Kidney epithelial cell (primary cell): ENCODE data around the gene ZC2HC1B. TPM values are rescaled to one million over a fixed set of nuclear protein-coding genes. Genes with fewer than 3 reads are reported as not detected.
"Not testable (repeated sequence)": the region's sequence is repeated elsewhere in the genome, so short reads cannot be mapped to it uniquely, and the experiment has no call there.

Experiments
- DNase-seq: peaks from one replicate; pipeline ENCODE4 v3.0.0-alpha.2; 2010; ENCODE audit warnings: low read depth
- H3K27me3 ChIP-seq: 2 replicates; pipeline ENCODE4 v1.6.0; 2011; ENCODE audit warnings: low read length; ENCODE audit not compliant: control insufficient read depth, insufficient read depth
- H3K36me3 ChIP-seq: 2 replicates; pipeline ENCODE4 v1.5.1; 2011; ENCODE audit warnings: low read length; ENCODE audit not compliant: control insufficient read depth, insufficient read depth
- H3K4me3 ChIP-seq: 2 replicates; pipeline ENCODE4 v1.5.1; 2011; ENCODE audit warnings: low read depth, mild to moderate bottlenecking, control low read depth, low read length
- total RNA-seq: library from RNA; depleted of rRNA; stranded (reverse); fragments of >200 nt; gene quantifications from 2 replicates; pipeline ENCODE4 v1.2.3, GENCODE V29; 2015
- TF ChIP-seq, protein P1 (sequence below): IDR thresholded peaks from 2 replicates; pipeline ENCODE4 v1.5.1; 2011; ENCODE audit warnings: mild to moderate bottlenecking, moderate library complexity, low read length, control low read depth, inconsistent platforms; ENCODE audit not compliant: insufficient read depth, poor library complexity, severe bottlenecking

The ZC2HC1B gene
- total RNA-seq, 1 donor from 2014 or later: not detected

DNA sequence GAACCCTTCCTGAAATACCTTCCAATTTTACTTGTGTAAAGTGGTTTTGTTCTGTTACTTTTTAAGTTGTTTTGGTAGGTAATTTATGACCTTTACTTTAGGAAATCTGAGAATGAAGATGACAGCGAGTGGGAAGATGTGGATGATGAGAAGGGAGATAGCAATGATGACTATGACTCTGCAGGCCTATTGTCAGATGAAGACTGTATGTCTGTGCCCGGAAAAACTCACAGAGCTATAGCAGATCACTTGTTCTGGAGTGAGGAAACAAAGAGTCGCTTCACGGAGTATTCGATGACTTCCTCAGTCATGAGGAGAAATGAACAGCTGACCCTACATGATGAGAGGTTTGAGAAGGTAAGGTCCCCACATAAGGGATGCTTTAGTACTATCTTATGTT lies 6.6 kb upstream of the ZC2HC1B start:
- TF ChIP-seq, protein P1, sequence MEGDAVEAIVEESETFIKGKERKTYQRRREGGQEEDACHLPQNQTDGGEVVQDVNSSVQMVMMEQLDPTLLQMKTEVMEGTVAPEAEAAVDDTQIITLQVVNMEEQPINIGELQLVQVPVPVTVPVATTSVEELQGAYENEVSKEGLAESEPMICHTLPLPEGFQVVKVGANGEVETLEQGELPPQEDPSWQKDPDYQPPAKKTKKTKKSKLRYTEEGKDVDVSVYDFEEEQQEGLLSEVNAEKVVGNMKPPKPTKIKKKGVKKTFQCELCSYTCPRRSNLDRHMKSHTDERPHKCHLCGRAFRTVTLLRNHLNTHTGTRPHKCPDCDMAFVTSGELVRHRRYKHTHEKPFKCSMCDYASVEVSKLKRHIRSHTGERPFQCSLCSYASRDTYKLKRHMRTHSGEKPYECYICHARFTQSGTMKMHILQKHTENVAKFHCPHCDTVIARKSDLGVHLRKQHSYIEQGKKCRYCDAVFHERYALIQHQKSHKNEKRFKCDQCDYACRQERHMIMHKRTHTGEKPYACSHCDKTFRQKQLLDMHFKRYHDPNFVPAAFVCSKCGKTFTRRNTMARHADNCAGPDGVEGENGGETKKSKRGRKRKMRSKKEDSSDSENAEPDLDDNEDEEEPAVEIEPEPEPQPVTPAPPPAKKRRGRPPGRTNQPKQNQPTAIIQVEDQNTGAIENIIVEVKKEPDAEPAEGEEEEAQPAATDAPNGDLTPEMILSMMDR: no peak
- H3K36me3 ChIP-seq: no peaks in the 10 kb centered on the region
- DNase-seq: no peak
- no peaks in the 10 kb centered on the region for H3K27me3 ChIP-seq
- H3K4me3 ChIP-seq: no peak overlapping the region

- no peak overlapping the region for H3K4me3 ChIP-seq
- TF ChIP-seq, protein P1: no peak
- no peaks in the 10 kb centered on the region for H3K27me3 ChIP-seq
- no peak for DNase-seq
- H3K36me3 ChIP-seq: no peaks in the 10 kb centered on the region
These were observed 4.2 kb upstream of the ZC2HC1B start for GRCh38 chr6:143859891-143860660.

- Histone ChIP-seq H3K4me3 (no peak overlapping the region), H3K27me3 (no peaks in the 10 kb centered on the region), H3K36me3 (no peaks in the 10 kb centered on the region)
- no peak for DNase-seq
- TF ChIP-seq, protein P1: no peak
These were observed 503 bp upstream of the ZC2HC1B start for GRCh38 chr6:143863771-143864170.

DNA sequence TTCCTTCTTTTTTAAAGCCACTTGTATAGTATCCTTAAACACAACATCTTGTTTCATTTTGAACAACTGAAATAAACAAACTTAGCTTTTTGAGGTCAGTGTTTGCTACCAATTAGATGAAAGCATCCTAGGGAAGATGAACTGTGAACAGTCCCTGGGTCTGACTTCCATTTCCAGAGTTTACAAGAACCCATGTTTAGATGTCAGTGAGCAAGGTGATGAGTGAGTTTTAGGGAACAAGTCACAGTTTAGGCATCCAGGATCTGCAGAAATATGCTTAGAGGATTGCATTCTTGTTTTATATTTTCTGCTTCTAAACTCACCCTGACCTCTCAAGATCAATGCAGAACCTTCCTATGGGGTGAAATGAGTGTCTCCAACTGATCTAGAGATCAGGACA lies 3.0 kb downstream of the ZC2HC1B start:
- Histone ChIP-seq H3K4me3 (no peak overlapping the region), H3K27me3 (no peaks in the 10 kb centered on the region), H3K36me3 (no peaks in the 10 kb centered on the region)
- TF ChIP-seq, protein P1: no peak
- DNase-seq: no peak

GRCh38 chr6:143868808-143869207 lies 4.5 kb downstream of the ZC2HC1B start:
- not testable (repeated sequence) for DNase-seq

DNA sequence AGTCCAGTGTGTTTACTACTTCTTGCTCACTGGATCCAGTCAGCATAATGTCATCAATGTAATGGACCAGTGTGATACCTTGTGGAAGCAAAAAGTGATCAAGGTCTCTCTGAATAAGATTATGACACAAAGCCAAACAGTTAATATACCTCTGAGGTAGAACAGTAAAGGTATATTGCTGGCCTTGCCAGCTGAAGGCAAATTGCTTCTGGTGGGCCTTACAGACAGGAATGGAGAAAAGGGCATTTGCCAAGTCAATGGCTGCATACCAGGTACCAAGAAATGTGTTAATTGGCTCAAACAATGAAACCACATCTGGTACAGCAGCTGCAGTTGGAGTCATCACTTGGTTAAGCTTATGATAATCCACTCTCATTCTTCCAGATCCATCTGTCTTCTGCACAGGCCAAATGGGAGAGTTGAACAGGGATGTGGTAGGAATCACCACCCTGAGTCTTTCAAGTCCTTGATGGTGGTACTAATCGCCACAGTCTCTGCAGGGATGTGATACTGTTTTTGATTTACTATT lies 7.0 kb downstream of the ZC2HC1B start:
- H3K27me3 ChIP-seq, H3K4me3 ChIP-seq, DNase-seq: not testable (repeated sequence)

More at GRCh38 chr6:143868808-143869207, 4.5 kb downstream of the ZC2HC1B start:
- H3K36me3 ChIP-seq, H3K27me3 ChIP-seq, H3K4me3 ChIP-seq: not testable (repeated sequence)

DNA sequence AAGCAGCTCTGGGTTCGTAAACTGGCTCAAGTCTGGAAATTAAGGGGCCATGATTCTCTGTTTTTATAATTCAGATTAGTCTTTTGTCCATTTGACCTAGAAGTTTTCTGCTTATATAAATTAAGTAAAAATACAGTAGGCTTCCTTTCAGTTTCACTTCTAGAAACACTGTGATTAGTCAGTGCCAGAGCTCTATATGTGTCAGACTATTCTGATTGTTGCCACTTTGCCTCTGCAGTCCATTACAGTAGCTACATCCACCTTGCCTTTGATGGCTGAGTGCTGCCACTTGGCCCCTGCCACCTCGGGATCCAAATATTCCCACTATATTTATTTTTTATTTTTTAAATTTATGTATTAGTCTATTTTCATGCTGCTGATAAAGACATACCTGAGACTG lies 7.9 kb downstream of the ZC2HC1B start:
- Histone ChIP-seq H3K36me3 (no peaks in the 10 kb centered on the region), H3K4me3 (no peak overlapping the region), H3K27me3 (no peaks in the 10 kb centered on the region)
- TF ChIP-seq, protein P1: no peak
- no peak for DNase-seq

More for the DNA sequence above, 7.0 kb downstream of the ZC2HC1B start:
- H3K36me3 ChIP-seq: not testable (repeated sequence)

GRCh38 chr6:143873600-143873999 lies 9.3 kb downstream of the ZC2HC1B start:
- DNase-seq, H3K4me3 ChIP-seq, H3K27me3 ChIP-seq, H3K36me3 ChIP-seq: not testable (repeated sequence)

DNA sequence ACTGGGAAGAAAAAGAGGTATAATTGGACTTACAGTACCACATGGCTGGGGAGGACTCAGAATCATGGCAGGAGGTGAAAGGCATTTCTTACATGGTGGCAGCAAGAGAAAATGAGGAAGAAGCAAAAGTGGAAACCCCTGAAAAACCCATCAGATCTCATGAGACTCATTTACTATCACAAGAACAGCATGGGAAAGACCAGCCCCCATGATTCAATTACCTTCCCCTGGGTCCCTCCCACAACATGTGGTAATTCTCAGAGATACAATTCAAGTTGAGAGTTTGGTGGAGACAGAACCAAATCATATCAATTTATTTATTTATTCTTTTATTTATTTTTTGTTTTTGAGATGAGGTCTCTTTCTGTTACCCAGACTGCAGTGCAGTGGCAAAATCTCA lies 10.2 kb downstream of the ZC2HC1B start:
- not testable (repeated sequence) for H3K36me3 ChIP-seq, H3K4me3 ChIP-seq, DNase-seq, H3K27me3 ChIP-seq
